Ovary (tissue), 3 donors: ENCODE measurements around the gene SOAT1.

Source experiments
- EP300 ChIP-seq: sonication (generic); formaldehyde crosslinking; IDR thresholded peaks from one replicate; pipeline ENCODE4 v1.6.1; 2017; ENCODE audit warnings: antibody characterized with exemption
- POLR2A ChIP-seq: fragments of 450-650 bp; IDR thresholded peaks from one replicate; pipeline ENCODE4 v1.6.1; 2017; ENCODE audit warnings: antibody characterized with exemption, mild to moderate bottlenecking, moderate library complexity
- TF ChIP-seq, protein P1 (sequence below), 3 donors: fragments of 450-650 bp in 2 of 3; fragments of 200-600 bp in 1 of 3; IDR thresholded peaks; one replicate each; pipeline versions ENCODE4 v1.5.1 to v1.8.0; 2016 to 2022; ENCODE audit warnings: antibody characterized with exemption in 3 of 3, mild to moderate bottlenecking in 1 of 3
- donor health status: DM: no; HTN: no; CAD: no.

DNA sequence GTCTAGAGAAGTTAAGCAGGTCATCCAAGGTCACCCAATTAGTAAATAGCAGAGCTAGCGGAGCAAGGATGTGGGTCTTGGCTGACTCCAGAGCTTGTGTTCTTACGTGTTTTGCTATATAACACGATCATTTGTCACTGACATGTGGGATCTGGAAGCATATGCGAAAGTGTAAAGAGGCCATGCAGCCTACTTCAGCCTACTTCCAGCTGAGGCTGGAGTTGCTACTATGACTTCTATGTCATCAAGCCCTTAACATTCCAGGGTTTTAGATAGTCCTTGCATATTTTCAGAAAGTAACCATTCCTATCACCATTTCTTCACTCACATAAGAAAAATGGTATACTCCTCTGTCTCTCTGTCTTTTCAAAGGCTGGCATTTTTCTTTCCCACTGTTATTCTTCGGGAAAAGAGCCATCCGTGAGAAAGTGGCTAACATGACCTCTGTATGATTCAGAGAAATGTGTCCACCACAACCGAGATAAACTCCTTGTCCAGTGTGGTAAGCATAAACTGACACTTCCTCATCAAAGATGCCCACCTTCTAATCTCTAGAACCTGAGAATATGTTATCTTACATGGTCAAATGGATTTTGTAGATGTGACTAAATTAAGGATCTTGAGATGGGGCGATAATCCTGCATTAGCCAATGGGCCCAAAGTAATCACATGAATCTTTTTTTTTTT, 40.2 kb upstream of the SOAT1 start:
- TF ChIP-seq POLR2A (no peak), EP300 (no peak)
- TF ChIP-seq, protein P1, sequence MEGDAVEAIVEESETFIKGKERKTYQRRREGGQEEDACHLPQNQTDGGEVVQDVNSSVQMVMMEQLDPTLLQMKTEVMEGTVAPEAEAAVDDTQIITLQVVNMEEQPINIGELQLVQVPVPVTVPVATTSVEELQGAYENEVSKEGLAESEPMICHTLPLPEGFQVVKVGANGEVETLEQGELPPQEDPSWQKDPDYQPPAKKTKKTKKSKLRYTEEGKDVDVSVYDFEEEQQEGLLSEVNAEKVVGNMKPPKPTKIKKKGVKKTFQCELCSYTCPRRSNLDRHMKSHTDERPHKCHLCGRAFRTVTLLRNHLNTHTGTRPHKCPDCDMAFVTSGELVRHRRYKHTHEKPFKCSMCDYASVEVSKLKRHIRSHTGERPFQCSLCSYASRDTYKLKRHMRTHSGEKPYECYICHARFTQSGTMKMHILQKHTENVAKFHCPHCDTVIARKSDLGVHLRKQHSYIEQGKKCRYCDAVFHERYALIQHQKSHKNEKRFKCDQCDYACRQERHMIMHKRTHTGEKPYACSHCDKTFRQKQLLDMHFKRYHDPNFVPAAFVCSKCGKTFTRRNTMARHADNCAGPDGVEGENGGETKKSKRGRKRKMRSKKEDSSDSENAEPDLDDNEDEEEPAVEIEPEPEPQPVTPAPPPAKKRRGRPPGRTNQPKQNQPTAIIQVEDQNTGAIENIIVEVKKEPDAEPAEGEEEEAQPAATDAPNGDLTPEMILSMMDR (IDR thresholded peaks at IDR 0.05) = no peak
